HepG2 (cell line): ENCODE results near the gene FBN2. TPM values are rescaled to one million over a fixed set of nuclear protein-coding genes. Genes with fewer than 3 reads are reported as not detected.
A peak's percentile ranks its signal among the peaks of the same experiment; 100 is the strongest.

Experiments
- ATAC-seq: fragments of 200-7000 bp; cut with Tn5 transposase; 3 replicates; pipeline ENCODE4 v1.9.1; 2020; ENCODE audit warnings: mild to moderate bottlenecking, moderate library complexity
- BruUV-seq: library from RNA; stranded (reverse); fragments of 400-500 nt; replicated peaks from 2 replicates; lab custom pipeline; 2021; lab: Mats Ljungman, UMichigan
- CTCF ChIA-PET: fragments of 300-600 bp; formaldehyde crosslinking; extraction: SDS; loops from one replicate; lab custom pipeline; 2021; ENCODE audit warnings: low total read pairs, inconsistent platforms, low intra/inter-chr PET ratio; lab: Yijun Ruan, JAX
- POLR2A ChIA-PET: fragments of 350-600 bp; sonication (Branson Sonifier 250); formaldehyde crosslinking; loops from one replicate; lab custom pipeline; 2020; ENCODE audit warnings: antibody characterized with exemption, inconsistent platforms; lab: Yijun Ruan, JAX
- DNase-seq: peaks from one replicate; pipeline ENCODE4 v3.0.0-alpha.2; 2015; ENCODE audit warnings: low spot score
- FAIRE-seq: peaks from 3 replicates; lab custom pipeline; 2011; peaks lifted over from hg19 to GRCh38; lab: Jason Lieb, UNC
- H2AFZ ChIP-seq: one replicate; pipeline ENCODE4 v1.6.1; 2011; ENCODE audit warnings: low read length, inconsistent platforms
- H3K27ac ChIP-seq: fragments of 300-600 bp; 3 replicates; pipeline ENCODE4 v1.8.0; 2011; ENCODE audit warnings: mixed run types, mild to moderate bottlenecking, mixed read lengths, low read length, inconsistent platforms; ENCODE audit not compliant: insufficient read depth; ENCODE audit errors: extremely low read length
- H3K27me3 ChIP-seq, 2 experiments: fragments of 200-600 bp in 1 of 2; 2 replicates in 1 of 2; 3 replicates in 1 of 2; pipeline versions ENCODE4 v1.6.0 to v1.8.0; 2011; ENCODE audit warnings: low read length in 2 of 2, mild to moderate bottlenecking in 2 of 2, moderate library complexity in 2 of 2, inconsistent platforms in 1 of 2; ENCODE audit not compliant: insufficient read depth in 2 of 2, control insufficient read depth in 1 of 2
- H3K36me3 ChIP-seq, 2 experiments: fragments of 200-600 bp in 1 of 2; replicated peaks in 1 of 2; 2 replicates in 1 of 2; 3 replicates in 1 of 2; pipeline versions ENCODE4 v1.5.1 to v1.8.0; 2011; ENCODE audit warnings: low read length in 2 of 2, inconsistent platforms in 1 of 2; ENCODE audit not compliant: insufficient read depth in 2 of 2, control insufficient read depth in 1 of 2
- H3K4me1 ChIP-seq: 2 replicates; pipeline ENCODE4 v1.5.1; 2012; ENCODE audit warnings: low read length, inconsistent platforms; ENCODE audit not compliant: insufficient read depth
- H3K4me2 ChIP-seq: 2 replicates; pipeline ENCODE4 v1.6.0; 2011; ENCODE audit warnings: low read depth, low read length, inconsistent platforms
- H3K4me3 ChIP-seq, 3 experiments: fragments of 200-600 bp in 1 of 3; sonication (generic), shearing (Covaris generic) in 1 of 3; replicated peaks in 1 of 3; 2 replicates each; pipeline ENCODE4 v1.5.1; 2011 to 2016; ENCODE audit warnings: low read length in 3 of 3, inconsistent platforms in 2 of 3, low read depth in 2 of 3, mild to moderate bottlenecking in 2 of 3, control low read depth in 1 of 3, mixed read lengths in 1 of 3; ENCODE audit not compliant: insufficient read depth in 1 of 3
- H3K79me2 ChIP-seq: one replicate; pipeline ENCODE4 v1.6.1; 2011; ENCODE audit warnings: low read length, inconsistent platforms; ENCODE audit not compliant: insufficient read depth
- H3K9ac ChIP-seq: 2 replicates; pipeline ENCODE4 v1.6.0; 2011; ENCODE audit warnings: mild to moderate bottlenecking, low read depth, low read length, inconsistent platforms; ENCODE audit not compliant: insufficient read depth
- H3K9me3 ChIP-seq: 2 replicates; pipeline ENCODE4 v1.5.1; 2012; ENCODE audit warnings: mild to moderate bottlenecking, low read length
- H4K20me1 ChIP-seq: 2 replicates; pipeline ENCODE4 v1.6.0; 2011; ENCODE audit warnings: inconsistent platforms, mild to moderate bottlenecking, low read length, moderate library complexity; ENCODE audit not compliant: insufficient read depth
- ATF7 ChIP-seq, 2 experiments: fragments of 450-650 bp in 1 of 2; sonication (generic) in 1 of 2; formaldehyde crosslinking in 1 of 2; IDR thresholded peaks; 2 replicates each; pipeline versions ENCODE4 v1.4.0 to v1.6.1; 2016 to 2020; ENCODE audit warnings: antibody characterized with exemption in 1 of 2, mild to moderate bottlenecking in 1 of 2, missing genetic modification reagents in 1 of 2
- CREB1 ChIP-seq, 2 experiments: fragments of 450-650 bp in 1 of 2; IDR thresholded peaks; 2 replicates each; pipeline ENCODE4 v1.6.1; 2016 to 2017; ENCODE audit warnings: control low read depth in 1 of 2, mild to moderate bottlenecking in 1 of 2, missing compliant biosample characterization in 1 of 2, missing genetic modification characterization in 1 of 2
- SP4 ChIP-seq: sonication (generic); formaldehyde crosslinking; IDR thresholded peaks from 2 replicates; pipeline ENCODE4 v1.8.1; 2023; ENCODE audit warnings: mild to moderate bottlenecking, missing genetic modification reagents
- whole genome bisulfite sequencing: methylation state at CpG from one replicate; pipeline ENCODE4 v1.1.6; 2017; ENCODE audit warnings: low lambda C conversion rate; 5-methylcytosine and 5-hydroxymethylcytosine counted together
- in situ Hi-C: cut with HindIII; loops from 2 replicates; pipeline ENCODE4 v1.10.0; 2017; ENCODE audit warnings: low pct_unique_long_range_greater_than_20kb; ENCODE audit not compliant: extremely low pct_ligation_motif_present
- intact Hi-C: fragments of 100-400 bp; cut with micrococcal nuclease; formaldehyde crosslinking; loops from one replicate; pipeline ENCODE4 v1.10.0; 2022; ENCODE audit not compliant: unreplicated experiment
- polyA plus RNA-seq, 8 experiments: library from polyadenylated mRNA; depleted of rRNA in 3 of 8; stranded (reverse) in 7 of 8; unstranded in 1 of 8; fragments of >200 nt; fragmentation: Illumina TruSeq in 4 of 8; extraction: Trizol in 4 of 8; gene quantifications; 2 replicates each; pipeline versions ENCODE4 v1.2.1 to v1.2.3, GENCODE V29; 2011 to 2016; ENCODE audit warnings: low read depth in 4 of 8, missing spikeins in 1 of 8, mixed read lengths in 1 of 8; ENCODE audit not compliant: insufficient read depth in 1 of 8
- total RNA-seq, 5 experiments: library from RNA; depleted of rRNA; stranded (reverse); fragments of >200 nt; fragmentation: Illumina TruSeq; extraction: Trizol; gene quantifications; 2 replicates each; pipeline ENCODE4 v1.2.3, GENCODE V29; 2016; ENCODE audit warnings: low read depth in 1 of 5
- TF ChIP-seq, protein P1 (sequence below): sonication (generic); formaldehyde crosslinking; IDR thresholded peaks from 2 replicates; pipeline ENCODE4 v1.8.0; 2022; ENCODE audit warnings: mild to moderate bottlenecking, missing genetic modification reagents; ENCODE audit not compliant: insufficient replicate concordance
- TF ChIP-seq, protein P2 (sequence below): sonication (generic); formaldehyde crosslinking; IDR thresholded peaks from 2 replicates; pipeline ENCODE4 v1.4.0; 2020; ENCODE audit warnings: missing genetic modification reagents, mild to moderate bottlenecking, borderline replicate concordance

The FBN2 gene
- total and polyA plus RNA-seq, 2 of the 13 experiments (the other 11 are each of a cell fraction or from before 2014, with no cell fraction given): not detected

DNA sequence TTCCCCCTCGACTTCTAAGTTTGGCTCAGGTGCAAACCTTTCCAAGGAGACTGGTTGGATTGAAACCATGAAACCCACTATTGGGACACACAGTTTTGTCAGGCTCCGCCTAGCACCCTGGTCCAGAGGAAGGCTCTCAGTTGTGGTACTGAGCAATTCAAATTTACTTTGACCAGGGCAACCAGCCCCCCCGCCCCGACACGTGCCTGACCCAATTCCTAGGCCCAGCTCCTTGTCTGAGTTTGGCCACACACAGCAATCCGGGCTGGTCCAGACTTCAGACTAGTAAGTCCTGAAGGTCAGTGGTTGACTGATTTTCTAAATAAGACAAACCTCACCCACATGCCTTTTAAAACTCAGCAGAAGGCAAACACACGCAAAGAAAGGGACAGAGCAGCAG is 321.8 kb downstream of the FBN2 start:
- in situ Hi-C loops (loop anchor here (10.0 to 25.0 kb wide), 4 partner anchors 459 to 1549 kb away; no protein-coding TSS in a partner anchor), intact Hi-C loops (no loop called here)
- FAIRE-seq: no peak
- POLR2A ChIA-PET: no interaction called here
- no TSS peak for BruUV-seq
- peaks cover 0 to 6% of the 10 kb centered on the region in 2 experiments; a peak in 2 of 5 replicates for H3K27me3 ChIP-seq
- no peak for ATAC-seq
- TF ChIP-seq, protein P1, sequence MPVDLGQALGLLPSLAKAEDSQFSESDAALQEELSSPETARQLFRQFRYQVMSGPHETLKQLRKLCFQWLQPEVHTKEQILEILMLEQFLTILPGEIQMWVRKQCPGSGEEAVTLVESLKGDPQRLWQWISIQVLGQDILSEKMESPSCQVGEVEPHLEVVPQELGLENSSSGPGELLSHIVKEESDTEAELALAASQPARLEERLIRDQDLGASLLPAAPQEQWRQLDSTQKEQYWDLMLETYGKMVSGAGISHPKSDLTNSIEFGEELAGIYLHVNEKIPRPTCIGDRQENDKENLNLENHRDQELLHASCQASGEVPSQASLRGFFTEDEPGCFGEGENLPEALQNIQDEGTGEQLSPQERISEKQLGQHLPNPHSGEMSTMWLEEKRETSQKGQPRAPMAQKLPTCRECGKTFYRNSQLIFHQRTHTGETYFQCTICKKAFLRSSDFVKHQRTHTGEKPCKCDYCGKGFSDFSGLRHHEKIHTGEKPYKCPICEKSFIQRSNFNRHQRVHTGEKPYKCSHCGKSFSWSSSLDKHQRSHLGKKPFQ (CRISPR knock-in tag): no peak
- TF ChIP-seq SP4: no peak
- H3K9ac ChIP-seq: no peak overlapping the region
- H3K79me2 ChIP-seq: no peaks in the 10 kb centered on the region
- WGBS: 9% methylated on average over 7 of the region's 7 CpGs
- no peak overlapping the region for H3K4me2 ChIP-seq
- no peaks in the 10 kb centered on the region for H3K4me1 ChIP-seq
- no peaks in the 10 kb centered on the region for H4K20me1 ChIP-seq
- DNase-seq: no peak
- no peak overlapping the region for H3K27ac ChIP-seq
- H3K9me3 ChIP-seq: no peaks in the 10 kb centered on the region
- H3K36me3 ChIP-seq: no peaks in the 10 kb centered on the region
- H2AFZ ChIP-seq: no peak overlapping the region
- no peak overlapping the region for H3K4me3 ChIP-seq
- CTCF ChIA-PET: no interaction called here

DNA sequence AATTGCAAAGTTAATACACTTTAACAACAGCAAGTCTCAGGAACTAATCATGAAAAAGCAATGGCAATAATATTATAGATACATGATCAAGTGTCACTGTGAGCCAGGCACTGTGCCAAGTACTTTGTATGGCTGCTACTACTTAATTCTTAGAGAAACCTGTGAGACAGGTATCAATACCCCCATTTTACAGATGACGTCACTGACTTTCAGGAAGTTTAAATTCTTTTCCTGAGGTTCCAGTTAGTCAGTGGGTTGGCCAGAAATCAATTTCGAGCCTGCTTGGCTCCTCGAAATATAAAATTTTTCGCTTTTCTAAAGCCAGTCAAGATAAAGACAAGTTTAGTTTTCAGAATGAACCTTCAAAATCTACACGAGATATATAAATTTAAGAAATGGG is 324.2 kb downstream of the FBN2 start:
- H3K4me2 ChIP-seq: no peak overlapping the region

More for the DNA sequence above, 324.2 kb downstream of the FBN2 start:
- no peaks in the 10 kb centered on the region for H3K9me3 ChIP-seq
- no peaks in the 10 kb centered on the region for H3K36me3 ChIP-seq
- no peak overlapping the region for H3K9ac ChIP-seq
- FAIRE-seq (no peak), DNase-seq (no peak), ATAC-seq (no peak)
- H3K4me3 ChIP-seq: no peak overlapping the region
- TF ChIP-seq ATF7 (IDR thresholded peaks at IDR 0.05) (peak; percentile 92), ATF7 (CRISPR knock-in tag; IDR thresholded peaks at IDR 0.05) (no peak), CREB1 (IDR thresholded peaks at IDR 0.05) (peak; percentile 87), CREB1 (CRISPR knock-in tag; IDR thresholded peaks at IDR 0.05) (no peak)
- TF ChIP-seq, protein P2, sequence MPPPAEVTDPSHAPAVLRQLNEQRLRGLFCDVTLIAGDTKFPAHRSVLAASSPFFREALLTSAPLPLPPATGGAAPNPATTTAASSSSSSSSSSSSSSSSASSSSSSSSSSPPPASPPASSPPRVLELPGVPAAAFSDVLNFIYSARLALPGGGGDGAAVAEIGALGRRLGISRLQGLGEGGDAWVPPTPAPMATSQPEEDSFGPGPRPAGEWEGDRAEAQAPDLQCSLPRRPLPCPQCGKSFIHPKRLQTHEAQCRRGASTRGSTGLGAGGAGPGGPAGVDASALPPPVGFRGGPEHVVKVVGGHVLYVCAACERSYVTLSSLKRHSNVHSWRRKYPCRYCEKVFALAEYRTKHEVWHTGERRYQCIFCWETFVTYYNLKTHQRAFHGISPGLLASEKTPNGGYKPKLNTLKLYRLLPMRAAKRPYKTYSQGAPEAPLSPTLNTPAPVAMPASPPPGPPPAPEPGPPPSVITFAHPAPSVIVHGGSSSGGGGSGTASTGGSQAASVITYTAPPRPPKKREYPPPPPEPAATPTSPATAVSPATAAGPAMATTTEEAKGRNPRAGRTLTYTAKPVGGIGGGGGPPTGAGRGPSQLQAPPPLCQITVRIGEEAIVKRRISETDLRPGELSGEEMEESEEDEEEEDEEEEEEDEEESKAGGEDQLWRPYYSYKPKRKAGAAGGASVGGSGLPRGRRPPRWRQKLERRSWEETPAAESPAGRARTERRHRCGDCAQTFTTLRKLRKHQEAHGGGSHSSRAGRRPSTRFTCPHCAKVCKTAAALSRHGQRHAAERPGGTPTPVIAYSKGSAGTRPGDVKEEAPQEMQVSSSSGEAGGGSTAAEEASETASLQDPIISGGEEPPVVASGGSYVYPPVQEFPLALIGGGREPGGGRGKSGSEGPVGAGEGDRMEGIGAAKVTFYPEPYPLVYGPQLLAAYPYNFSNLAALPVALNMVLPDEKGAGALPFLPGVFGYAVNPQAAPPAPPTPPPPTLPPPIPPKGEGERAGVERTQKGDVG (CRISPR knock-in tag): no peak
- H2AFZ ChIP-seq: no peak overlapping the region
- 15% methylated on average over 5 of the region's 5 CpGs for WGBS
- ChIA-PET CTCF (interaction anchor here (1.7 to 2.3 kb wide), 3 partner anchors 285 to 1554 kb away, joined by 11 to 12 read pairs (median 12); no protein-coding TSS in a partner anchor), POLR2A (no interaction called here)
- H3K4me1 ChIP-seq: peaks cover 14% of the 10 kb centered on the region
- BruUV-seq: no TSS peak
- H3K79me2 ChIP-seq: no peaks in the 10 kb centered on the region
- in situ Hi-C loops: loop anchor here (5.0 to 25.0 kb wide), 5 partner anchors 283 to 1551 kb away; no protein-coding TSS in a partner anchor
- H3K27ac ChIP-seq: no peak overlapping the region
- H3K27me3 ChIP-seq: peaks cover 0 to 6% of the 10 kb centered on the region in 2 experiments; a peak in 2 of 5 replicates
- no peaks in the 10 kb centered on the region for H4K20me1 ChIP-seq
- intact Hi-C loops: loop anchor here (1.0 to 5.0 kb wide), 4 partner anchors 285 to 1638 kb away; no protein-coding TSS in a partner anchor
